Stomach (tissue), 9 donors: ENCODE results near the gene MBOAT2. TPM values are rescaled to one million over a fixed set of nuclear protein-coding genes. Genes with fewer than 3 reads are reported as not detected.

Source experiments
- DNase-seq, 2 donors: peaks; one replicate each; pipeline versions ENCODE4 v3.0.0 to v3.0.0-alpha.2; 2013 to 2019
- H3K27ac ChIP-seq, 5 donors: fragments of 200-600 bp in 4 of 5; sonication (generic) in 4 of 5; one replicate each; pipeline ENCODE4 v1.5.1; 2013 to 2019; ENCODE audit warnings: mild to moderate bottlenecking in 1 of 5, moderate library complexity in 1 of 5
- H3K27me3 ChIP-seq, 3 donors: fragments of 200-600 bp; sonication (generic); one replicate each; pipeline ENCODE4 v1.5.1; 2017 to 2019; ENCODE audit warnings: mixed run types in 1 of 3
- H3K36me3 ChIP-seq, 4 donors: fragments of 200-600 bp; sonication (generic); 1 replicate in 3 of 4; 2 replicates in 1 of 4; pipeline ENCODE4 v1.5.1; 2016 to 2019
- H3K4me1 ChIP-seq, 4 donors: fragments of 200-600 bp; sonication (generic); one replicate each; pipeline ENCODE4 v1.5.1; 2016 to 2019
- H3K4me3 ChIP-seq, 4 donors: fragments of 200-600 bp; sonication (generic) in 3 of 4; one replicate each; pipeline ENCODE4 v1.5.1; 2016 to 2019; ENCODE audit warnings: mild to moderate bottlenecking in 1 of 4
- H3K9me3 ChIP-seq, 4 donors: fragments of 200-600 bp; sonication (generic); one replicate each; pipeline ENCODE4 v1.5.1; 2016 to 2019
- EP300 ChIP-seq: sonication (generic); formaldehyde crosslinking; IDR thresholded peaks from one replicate; pipeline ENCODE4 v1.6.1; 2017; ENCODE audit warnings: antibody characterized with exemption
- POLR2A ChIP-seq, 4 donors: fragments of 450-650 bp; IDR thresholded peaks; one replicate each; pipeline ENCODE4 v1.6.1; 2016; ENCODE audit warnings: antibody characterized with exemption in 4 of 4, control low read depth in 2 of 4, mild to moderate bottlenecking in 1 of 4, moderate library complexity in 1 of 4
- POLR2AphosphoS5 ChIP-seq, 3 donors: sonication (generic); formaldehyde crosslinking; IDR thresholded peaks; one replicate each; pipeline ENCODE4 v1.6.1; 2016; ENCODE audit warnings: antibody characterized with exemption in 3 of 3
- WGBS, 5 donors: extraction: QIAGEN DNeasy Blood & Tissue Kit in 3 of 5; methylation state at CpG; one replicate each; pipeline versions ENCODE4 v1.1.5 to v1.1.7; 2013 to 2018; 5-methylcytosine and 5-hydroxymethylcytosine counted together
- intact Hi-C: fragments of 100-400 bp; cut with DNase I; formaldehyde crosslinking; loops from one replicate; pipeline ENCODE4 v1.15.1; 2023; ENCODE audit warnings: low total_unique reads
- polyA plus RNA-seq, 3 donors: library from polyadenylated mRNA; stranded (reverse); fragments of 200-250 nt; gene quantifications; one replicate each; pipeline ENCODE4 v1.2.3, GENCODE V29; 2013
- total RNA-seq, 5 donors: library from RNA; depleted of rRNA; stranded (reverse); fragments of >200 nt; gene quantifications; one replicate each; pipeline versions ENCODE4 v1.1.0 to v1.2.3, GENCODE V29; 2014 to 2016
- TF ChIP-seq, protein P1 (sequence below), 7 experiments: fragments of 450-650 bp in 4 of 7; fragments of 200-600 bp in 3 of 7; sonication (generic) in 3 of 7; IDR thresholded peaks; one replicate each; pipeline ENCODE4 v1.5.1; 2016 to 2019; ENCODE audit warnings: antibody characterized with exemption in 7 of 7, control low read depth in 2 of 7, mild to moderate bottlenecking in 1 of 7
- donor health status: healthy with polysubstance abuse.
- donor health status: Bipolar disorder and iron deficiency.
- donor health status: healthy.

MBOAT2 gene
- total and polyA plus RNA-seq, 8 donors = 2.2 to 65.5 (median 12.9) TPM

DNA sequence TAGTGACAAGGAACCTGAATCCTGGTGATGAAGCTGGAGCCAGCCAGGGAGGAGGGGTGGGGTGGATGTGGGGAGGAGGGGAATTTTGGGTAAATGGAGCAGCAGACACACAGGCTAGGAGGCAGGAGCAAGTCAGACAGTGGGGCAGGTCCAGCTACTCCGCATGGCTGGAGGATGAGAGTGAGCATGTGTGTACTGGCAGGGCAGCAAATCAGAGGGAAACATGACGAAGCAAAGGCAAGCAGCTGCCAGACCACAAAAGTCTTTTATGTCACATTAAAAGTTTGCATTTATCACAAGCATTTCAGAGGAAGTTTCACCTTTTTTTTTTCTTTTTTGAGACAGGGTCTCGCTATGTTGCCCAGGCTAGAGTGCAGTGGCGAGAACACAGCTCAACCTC, 154.2 kb downstream of the MBOAT2 start:
- 69 to 85% (median 73%) methylated on average over 4 of the region's 4 CpGs for WGBS, 5 donors
- no peak for TF ChIP-seq POLR2A (IDR thresholded peaks at IDR 0.05)
- no peak for TF ChIP-seq POLR2AphosphoS5 (IDR thresholded peaks at IDR 0.05)
- TF ChIP-seq, protein P1, sequence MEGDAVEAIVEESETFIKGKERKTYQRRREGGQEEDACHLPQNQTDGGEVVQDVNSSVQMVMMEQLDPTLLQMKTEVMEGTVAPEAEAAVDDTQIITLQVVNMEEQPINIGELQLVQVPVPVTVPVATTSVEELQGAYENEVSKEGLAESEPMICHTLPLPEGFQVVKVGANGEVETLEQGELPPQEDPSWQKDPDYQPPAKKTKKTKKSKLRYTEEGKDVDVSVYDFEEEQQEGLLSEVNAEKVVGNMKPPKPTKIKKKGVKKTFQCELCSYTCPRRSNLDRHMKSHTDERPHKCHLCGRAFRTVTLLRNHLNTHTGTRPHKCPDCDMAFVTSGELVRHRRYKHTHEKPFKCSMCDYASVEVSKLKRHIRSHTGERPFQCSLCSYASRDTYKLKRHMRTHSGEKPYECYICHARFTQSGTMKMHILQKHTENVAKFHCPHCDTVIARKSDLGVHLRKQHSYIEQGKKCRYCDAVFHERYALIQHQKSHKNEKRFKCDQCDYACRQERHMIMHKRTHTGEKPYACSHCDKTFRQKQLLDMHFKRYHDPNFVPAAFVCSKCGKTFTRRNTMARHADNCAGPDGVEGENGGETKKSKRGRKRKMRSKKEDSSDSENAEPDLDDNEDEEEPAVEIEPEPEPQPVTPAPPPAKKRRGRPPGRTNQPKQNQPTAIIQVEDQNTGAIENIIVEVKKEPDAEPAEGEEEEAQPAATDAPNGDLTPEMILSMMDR (IDR thresholded peaks at IDR 0.05) = no peak
- TF ChIP-seq EP300 = no peak
- H3K36me3 ChIP-seq = no peaks in the 10 kb centered on the region
- H3K4me3 ChIP-seq = no peak overlapping the region
- H3K4me1 ChIP-seq = no peaks in the 10 kb centered on the region
- no peaks in the 10 kb centered on the region for H3K9me3 ChIP-seq
- DNase-seq = no peak
- intact Hi-C loops = no loop called here
- peaks cover 0 to 9% (median 0%) of the 10 kb centered on the region in 3 donors for H3K27me3 ChIP-seq
- H3K27ac ChIP-seq = no peak overlapping the region

DNA sequence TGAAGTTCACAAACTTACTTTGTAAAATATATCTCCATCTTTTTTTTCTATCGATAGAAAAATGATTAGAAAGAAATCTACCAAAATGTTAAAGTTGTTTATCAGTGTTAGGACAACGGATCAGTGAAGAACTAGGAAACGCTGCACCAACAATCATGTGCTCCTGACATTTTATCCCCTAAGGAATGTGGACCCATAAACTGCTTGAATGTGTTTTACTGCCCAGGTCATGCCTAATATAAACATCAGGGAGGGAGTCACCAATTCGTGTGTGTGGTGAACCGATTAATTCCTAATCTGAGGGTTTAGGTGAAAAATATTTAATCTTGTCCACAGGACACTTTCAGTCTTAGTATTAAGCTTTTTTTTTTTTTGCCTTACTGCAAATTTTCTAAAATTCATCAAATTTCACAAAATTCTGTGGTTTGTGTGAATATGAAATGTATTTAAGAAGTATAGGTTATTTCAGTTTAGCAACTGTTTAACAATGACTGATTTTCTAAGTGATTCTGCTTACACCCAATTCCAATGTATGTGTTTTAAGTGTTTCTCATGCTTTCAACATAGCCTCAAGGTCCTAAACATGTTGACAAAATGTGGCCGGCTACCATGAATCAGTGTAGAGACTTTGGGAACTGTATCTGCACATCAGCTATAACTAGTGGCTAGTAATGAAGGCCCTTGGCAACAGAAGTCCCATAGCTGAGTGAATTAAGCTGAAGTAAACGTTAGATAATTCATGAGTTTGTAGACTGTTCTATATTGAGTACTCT, 155.0 kb downstream of the MBOAT2 start:
- H3K27ac ChIP-seq = no peak overlapping the region
- WGBS, 5 donors = 61 to 69% (median 67%) methylated on average over 7 of the region's 7 CpGs
- no peak for TF ChIP-seq POLR2AphosphoS5 (IDR thresholded peaks at IDR 0.05)
- TF ChIP-seq EP300 = no peak
- TF ChIP-seq, protein P1 (IDR thresholded peaks at IDR 0.05) = no peak
- TF ChIP-seq POLR2A (IDR thresholded peaks at IDR 0.05) = no peak
- intact Hi-C loops = no loop called here
- H3K4me1 ChIP-seq = no peaks in the 10 kb centered on the region
- DNase-seq = no peak
- no peak overlapping the region for H3K4me3 ChIP-seq
- H3K27me3 ChIP-seq = peaks cover 0 to 9% (median 0%) of the 10 kb centered on the region in 3 donors
- H3K36me3 ChIP-seq = no peaks in the 10 kb centered on the region
- H3K9me3 ChIP-seq = no peaks in the 10 kb centered on the region

DNA sequence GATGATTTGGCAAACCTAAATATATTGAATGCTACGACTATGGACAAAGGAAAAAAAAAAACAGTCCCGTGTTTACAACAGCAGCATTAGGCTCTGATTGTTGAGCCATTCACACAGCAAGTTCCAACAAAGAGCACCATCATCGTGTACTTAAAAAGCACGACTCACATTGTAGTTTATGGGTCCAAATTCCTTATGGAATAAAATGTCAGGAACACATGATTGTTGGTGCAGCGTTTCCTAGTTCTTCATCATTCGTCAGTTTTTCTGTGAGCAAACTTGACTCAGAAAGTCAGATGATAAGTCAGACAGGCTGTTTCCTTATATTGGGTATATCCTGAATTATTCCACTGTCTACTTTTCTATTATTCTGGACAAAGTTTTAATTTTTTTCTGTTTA, 156.1 kb downstream of the MBOAT2 start:
- Histone ChIP-seq H3K4me1 (no peaks in the 10 kb centered on the region), H3K4me3 (no peak overlapping the region), H3K27ac (no peak overlapping the region), H3K36me3 (no peaks in the 10 kb centered on the region), H3K27me3 (peaks cover 0 to 9% (median 0%) of the 10 kb centered on the region in 3 donors), H3K9me3 (no peaks in the 10 kb centered on the region)
- intact Hi-C loops = no loop called here
- WGBS, 5 donors = 68 to 84% (median 74%) methylated on average over 6 of the region's 6 CpGs
- DNase-seq = no peak
- no peak for TF ChIP-seq POLR2AphosphoS5 (IDR thresholded peaks at IDR 0.05)
- TF ChIP-seq, protein P1 (IDR thresholded peaks at IDR 0.05) = no peak
- TF ChIP-seq POLR2A (IDR thresholded peaks at IDR 0.05) = no peak
- no peak for TF ChIP-seq EP300

DNA sequence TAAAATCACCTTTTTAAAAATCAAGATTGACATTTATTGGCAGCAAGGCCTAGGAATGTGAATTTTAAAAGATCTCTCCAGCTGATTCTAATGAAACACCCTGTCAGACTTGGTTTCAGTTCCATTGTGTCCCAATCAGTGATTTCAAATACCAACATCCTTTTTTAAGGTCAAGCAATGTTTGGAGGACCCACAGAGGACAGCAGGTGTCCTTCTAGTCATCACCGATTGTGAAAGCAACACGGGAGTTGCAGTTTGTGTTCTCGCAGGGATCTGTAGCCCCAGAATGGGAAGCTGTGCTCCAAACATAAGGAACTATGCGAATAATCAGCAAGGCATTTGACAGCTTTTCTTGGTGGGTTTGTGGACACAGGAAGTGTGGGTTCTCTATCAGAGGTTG, 161.6 kb downstream of the MBOAT2 start:
- DNase-seq = no peak
- WGBS, 5 donors = 79 to 92% (median 82%) methylated on average over 4 of the region's 4 CpGs
- H3K4me1 ChIP-seq = peaks cover 0 to 10% (median 6%) of the 10 kb centered on the region in 4 donors
- peaks cover 0 to 7% (median 0%) of the 10 kb centered on the region in 3 donors for H3K27me3 ChIP-seq
- H3K4me3 ChIP-seq = no peak overlapping the region
- intact Hi-C loops = no loop called here
- TF ChIP-seq POLR2A (IDR thresholded peaks at IDR 0.05) (no peak), POLR2AphosphoS5 (IDR thresholded peaks at IDR 0.05) (no peak), EP300 (no peak)
- TF ChIP-seq, protein P1 (IDR thresholded peaks at IDR 0.05) = no peak
- H3K36me3 ChIP-seq = no peaks in the 10 kb centered on the region
- H3K9me3 ChIP-seq = no peaks in the 10 kb centered on the region
- H3K27ac ChIP-seq = no peak overlapping the region
